ENCODE measurements around the gene ACAP1.
A peak's percentile ranks its signal among the peaks of the same experiment; 100 is the strongest.

ACAP1 gene

DNA sequence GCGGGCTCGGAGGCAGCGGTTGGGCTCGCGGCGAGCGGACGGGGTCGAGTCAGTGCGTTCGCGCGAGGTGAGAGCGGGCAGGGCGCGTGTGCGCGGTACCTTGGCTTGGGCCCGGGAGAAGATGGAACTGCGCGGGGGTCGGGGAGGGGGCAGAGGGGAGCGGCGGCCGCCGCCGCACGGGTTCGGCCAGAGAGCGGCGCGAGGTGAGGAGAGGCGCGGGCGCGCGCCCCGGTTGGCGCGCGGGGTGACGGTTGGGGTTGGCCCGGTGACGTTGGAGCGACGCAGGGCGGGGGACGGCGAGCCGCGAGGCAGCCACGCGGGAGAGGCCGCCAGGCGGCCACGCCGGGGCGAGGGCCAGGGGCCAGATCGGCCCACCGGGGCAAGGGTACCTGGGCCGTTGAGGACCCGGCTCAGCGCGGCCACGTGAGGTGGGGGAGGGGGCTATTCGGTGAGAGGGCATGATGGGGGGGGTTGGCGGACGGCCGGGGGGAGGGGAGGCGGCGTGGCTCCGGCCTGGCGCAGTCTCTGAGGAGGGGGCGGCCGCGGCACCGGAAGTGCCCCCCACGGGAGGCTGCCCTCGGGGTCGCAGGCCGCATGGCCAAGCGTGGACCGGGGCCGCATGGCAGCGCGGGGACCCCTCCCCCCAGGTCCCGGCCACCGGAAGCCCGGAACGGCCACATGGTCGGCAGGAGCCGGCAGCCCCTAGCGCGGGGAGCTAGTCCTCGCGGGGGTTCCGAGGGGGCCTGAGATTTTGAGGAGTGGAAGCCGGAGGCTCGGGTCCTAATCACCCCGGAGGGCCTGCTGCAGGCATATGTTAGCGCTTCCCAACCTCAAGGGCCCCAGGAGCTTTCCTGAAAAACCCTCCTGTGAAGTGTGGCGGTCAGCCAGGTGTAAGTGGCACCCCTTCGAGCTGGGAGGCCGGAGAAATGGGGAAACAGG, 28.4 kb upstream of the ACAP1 start:
- peaks cover 36% of the 10 kb centered on the region for H3K4me1 ChIP-seq (ENCODE audit: control insufficient read depth, low read length)
- H3K4me2 ChIP-seq (ENCODE audit: low read length), result peak overlapping the region; percentile 73
- H4K20me1 ChIP-seq (ENCODE audit: control insufficient read depth, insufficient read depth, low read depth, low read length), result peaks cover 28% of the 10 kb centered on the region
- peaks cover 54% of the 10 kb centered on the region for H3K36me3 ChIP-seq (ENCODE audit: control insufficient read depth, low read length)
- no peaks in the 10 kb centered on the region for H3K27me3 ChIP-seq (ENCODE audit: control insufficient read depth, low read length)
- H3K27ac ChIP-seq (ENCODE audit: low read depth, low read length), result peak overlapping the region; percentile 87
- peaks cover 50% of the 10 kb centered on the region for H3F3A ChIP-seq (ENCODE audit: control insufficient read depth, insufficient read depth)
- no peak for TF ChIP-seq CTCF (IDR thresholded peaks at IDR 0.05; ENCODE audit: low read depth, low read length, poor library complexity, severe bottlenecking)
- no peak for TF ChIP-seq EZH2phosphoT487 (IDR thresholded peaks at IDR 0.05; ENCODE audit: borderline replicate concordance, low read length)
- H3K4me3 ChIP-seq (ENCODE audit: low read length), result peak overlapping the region; percentile 84
- no peaks in the 10 kb centered on the region for H3K9me2 ChIP-seq (replicated peaks; ENCODE audit: control insufficient read depth, low read length)
- H3K79me2 ChIP-seq (ENCODE audit: control insufficient read depth, low read length), result peaks cover 49% of the 10 kb centered on the region
- H3K9me3 ChIP-seq (ENCODE audit: control insufficient read depth, insufficient read depth, low read length), result no peaks in the 10 kb centered on the region

GRCh38 chr17:7308625-7309433, 27.5 kb upstream of the ACAP1 start:
- Histone ChIP-seq H3K4me3 (ENCODE audit: low read length) (peak overlapping the region; percentile 84), H3F3A (ENCODE audit: control insufficient read depth, insufficient read depth) (peaks cover 59% of the 10 kb centered on the region), H4K20me1 (ENCODE audit: control insufficient read depth, insufficient read depth, low read depth, low read length) (peaks cover 34% of the 10 kb centered on the region), H3K27me3 (ENCODE audit: control insufficient read depth, low read length) (no peaks in the 10 kb centered on the region), H3K9me2 (replicated peaks; ENCODE audit: control insufficient read depth, low read length) (no peaks in the 10 kb centered on the region), H3K4me1 (ENCODE audit: control insufficient read depth, low read length) (peaks cover 45% of the 10 kb centered on the region), H3K9me3 (ENCODE audit: control insufficient read depth, insufficient read depth, low read length) (no peaks in the 10 kb centered on the region), H3K79me2 (ENCODE audit: control insufficient read depth, low read length) (peaks cover 55% of the 10 kb centered on the region), H3K27ac (ENCODE audit: low read depth, low read length) (peak overlapping the region; percentile 87), H3K4me2 (ENCODE audit: low read length) (peak overlapping the region; percentile 73), H3K36me3 (ENCODE audit: control insufficient read depth, low read length) (peaks cover 62% of the 10 kb centered on the region)
- TF ChIP-seq CTCF (IDR thresholded peaks at IDR 0.05; ENCODE audit: low read depth, low read length, poor library complexity, severe bottlenecking), result no peak
- TF ChIP-seq EZH2phosphoT487 (IDR thresholded peaks at IDR 0.05; ENCODE audit: borderline replicate concordance, low read length), result no peak

- Histone ChIP-seq H3K9me3 (ENCODE audit: control insufficient read depth, insufficient read depth, low read length) (no peaks in the 10 kb centered on the region), H3K36me3 (ENCODE audit: control insufficient read depth, low read length) (peaks cover 69% of the 10 kb centered on the region), H4K20me1 (ENCODE audit: control insufficient read depth, insufficient read depth, low read depth, low read length) (peaks cover 34% of the 10 kb centered on the region), H3K4me2 (ENCODE audit: low read length) (peak overlapping the region; percentile 73), H3K79me2 (ENCODE audit: control insufficient read depth, low read length) (peaks cover 63% of the 10 kb centered on the region), H3K9me2 (replicated peaks; ENCODE audit: control insufficient read depth, low read length) (no peaks in the 10 kb centered on the region), H3K27me3 (ENCODE audit: control insufficient read depth, low read length) (no peaks in the 10 kb centered on the region), H3F3A (ENCODE audit: control insufficient read depth, insufficient read depth) (peaks cover 66% of the 10 kb centered on the region), H3K4me1 (ENCODE audit: control insufficient read depth, low read length) (peaks cover 53% of the 10 kb centered on the region), H3K27ac (ENCODE audit: low read depth, low read length) (peak overlapping the region; percentile 87), H3K4me3 (ENCODE audit: low read length) (peak overlapping the region; percentile 84)
- TF ChIP-seq CTCF (IDR thresholded peaks at IDR 0.05; ENCODE audit: low read depth, low read length, poor library complexity, severe bottlenecking), result no peak
- no peak for TF ChIP-seq EZH2phosphoT487 (IDR thresholded peaks at IDR 0.05; ENCODE audit: borderline replicate concordance, low read length)
Measured at GRCh38 chr17:7309628-7310027, 26.7 kb upstream of the ACAP1 start.

All from DOHH2 (cell line).